ENCODE data around the gene NET1. TPM values are rescaled to one million over a fixed set of nuclear protein-coding genes. Genes with fewer than 3 reads are reported as not detected.

The NET1 gene
- total and polyA plus RNA-seq, 2 experiments from 2014 or later: 62.5 to 96.4 TPM

GRCh38 chr10:5442065-5442989 is 30.0 kb downstream of the NET1 start:
- TF ChIP-seq EZH2 (IDR thresholded peaks at IDR 0.05; ENCODE audit: borderline replicate concordance) (no peak), EZH2phosphoT487 (IDR thresholded peaks at IDR 0.05; ENCODE audit: low read depth, severe bottlenecking, unreplicated experiment) (no peak), CTCF (IDR thresholded peaks at IDR 0.05; ENCODE audit: poor library complexity) (peak; percentile 86)

DNA sequence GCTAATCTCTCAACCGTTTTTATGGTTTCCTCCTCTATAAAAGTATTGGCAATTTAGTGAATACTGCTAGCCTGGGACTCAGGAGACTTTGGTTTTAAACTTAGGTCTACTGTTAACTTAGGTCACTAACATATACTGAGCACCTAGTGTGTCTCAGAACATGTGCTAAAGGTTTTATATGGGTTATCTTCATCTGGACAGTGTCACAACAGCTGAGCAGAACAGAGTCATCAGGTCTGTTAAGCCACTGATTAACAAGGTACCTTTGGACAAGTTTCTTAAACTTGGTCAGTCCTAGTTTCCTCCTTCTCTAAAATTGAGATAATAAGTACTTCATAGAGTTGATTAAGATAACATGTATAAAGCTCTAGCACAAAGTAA is 30.6 kb downstream of the NET1 start:
- Histone ChIP-seq H3K4me3 (no peak overlapping the region), H3K79me2 (peaks cover 18% of the 10 kb centered on the region), H3K27ac (peak overlapping the region; percentile 3), H3K36me3 (replicated peaks; ENCODE audit: insufficient read depth, low read depth) (no peaks in the 10 kb centered on the region), H2AFZ (no peak overlapping the region), H3K4me1 (ENCODE audit: insufficient read depth) (peaks cover 8% of the 10 kb centered on the region), H3K4me2 (no peak overlapping the region), H3K9me3 (ENCODE audit: low read depth) (no peaks in the 10 kb centered on the region), H3K9me2 (replicated peaks; ENCODE audit: insufficient read depth) (no peaks in the 10 kb centered on the region), H4K20me1 (ENCODE audit: insufficient read depth, poor library complexity, severe bottlenecking) (no peaks in the 10 kb centered on the region), H3K27me3 (no peaks in the 10 kb centered on the region)
- WGBS (ENCODE audit: low lambda C conversion rate, missing lambda C conversion rate): 55% methylated on average over 1 of the region's 1 CpG
- TF ChIP-seq EZH2phosphoT487 (IDR thresholded peaks at IDR 0.05; ENCODE audit: low read depth, severe bottlenecking, unreplicated experiment) (no peak), CTCF (IDR thresholded peaks at IDR 0.05; ENCODE audit: poor library complexity) (no peak), EZH2 (IDR thresholded peaks at IDR 0.05; ENCODE audit: borderline replicate concordance) (no peak)
- no peak for DNase-seq (ENCODE audit: low spot score)

More at GRCh38 chr10:5442065-5442989, 30.0 kb downstream of the NET1 start:
- Histone ChIP-seq H3K9me3 (ENCODE audit: low read depth) (no peaks in the 10 kb centered on the region), H3K27me3 (no peaks in the 10 kb centered on the region), H3K4me3 (no peak overlapping the region), H2AFZ (no peak overlapping the region), H3K36me3 (replicated peaks; ENCODE audit: insufficient read depth, low read depth) (no peaks in the 10 kb centered on the region), H3K79me2 (peaks cover 11% of the 10 kb centered on the region), H4K20me1 (ENCODE audit: insufficient read depth, poor library complexity, severe bottlenecking) (no peaks in the 10 kb centered on the region), H3K9me2 (replicated peaks; ENCODE audit: insufficient read depth) (no peaks in the 10 kb centered on the region), H3K4me1 (ENCODE audit: insufficient read depth) (peaks cover 8% of the 10 kb centered on the region), H3K27ac (no peak overlapping the region), H3K4me2 (no peak overlapping the region)
- WGBS (ENCODE audit: low lambda C conversion rate, missing lambda C conversion rate): 69% methylated on average over 9 of the region's 9 CpGs
- peak; percentile 67 for DNase-seq (ENCODE audit: low spot score)

DNA sequence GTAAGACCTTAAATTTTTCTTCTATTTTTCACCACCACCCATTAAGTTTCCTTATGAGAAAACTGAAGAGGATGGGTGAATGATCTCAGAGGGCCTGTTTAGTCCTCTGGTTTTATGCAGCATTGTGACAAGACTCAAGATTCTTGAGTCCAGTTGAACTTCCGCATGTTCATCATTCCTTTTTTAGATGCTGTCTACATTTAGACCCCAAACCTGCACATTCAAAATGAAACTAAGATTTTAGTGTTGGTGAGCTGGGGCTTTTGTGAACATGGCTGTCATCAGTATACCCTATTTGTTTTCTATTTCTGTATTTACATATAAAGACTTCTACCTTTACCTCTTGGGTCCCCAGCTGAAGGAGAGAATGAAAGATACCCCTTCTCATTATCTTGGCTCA is 31.1 kb downstream of the NET1 start:
- peak overlapping the region; percentile 3 for H3K27ac ChIP-seq
- no peaks in the 10 kb centered on the region for H3K36me3 ChIP-seq (replicated peaks; ENCODE audit: insufficient read depth, low read depth)
- H3K9me3 ChIP-seq (ENCODE audit: low read depth): no peaks in the 10 kb centered on the region
- H3K79me2 ChIP-seq: peaks cover 22% of the 10 kb centered on the region
- DNase-seq (ENCODE audit: low spot score): no peak
- no peak overlapping the region for H2AFZ ChIP-seq
- no peak overlapping the region for H3K4me2 ChIP-seq
- no peaks in the 10 kb centered on the region for H3K27me3 ChIP-seq
- 95% methylated on average over 1 of the region's 1 CpG for WGBS (ENCODE audit: low lambda C conversion rate, missing lambda C conversion rate)
- no peak overlapping the region for H3K4me3 ChIP-seq
- no peak for TF ChIP-seq EZH2 (IDR thresholded peaks at IDR 0.05; ENCODE audit: borderline replicate concordance)
- TF ChIP-seq CTCF (IDR thresholded peaks at IDR 0.05; ENCODE audit: poor library complexity): no peak
- no peak for TF ChIP-seq EZH2phosphoT487 (IDR thresholded peaks at IDR 0.05; ENCODE audit: low read depth, severe bottlenecking, unreplicated experiment)
- H3K4me1 ChIP-seq (ENCODE audit: insufficient read depth): peaks cover 8% of the 10 kb centered on the region
- no peaks in the 10 kb centered on the region for H4K20me1 ChIP-seq (ENCODE audit: insufficient read depth, poor library complexity, severe bottlenecking)
- H3K9me2 ChIP-seq (replicated peaks; ENCODE audit: insufficient read depth): no peaks in the 10 kb centered on the region
